GM23338 (cell line): ENCODE results near the gene CFAP90. TPM values are rescaled to one million over a fixed set of nuclear protein-coding genes. Genes with fewer than 3 reads are reported as not detected.

ENCODE experiments used
- ATAC-seq: fragments of 200-7000 bp; cut with Tn5 transposase; 3 replicates; pipeline ENCODE4 v1.9.1; 2020
- DNase-seq: peaks from one replicate; pipeline ENCODE4 v3.0.0-alpha.2; 2015; ENCODE audit warnings: low spot score
- H2AFZ ChIP-seq: fragments of 200-600 bp; sonication (generic); 2 replicates; pipeline ENCODE4 v1.8.0; 2016; ENCODE audit warnings: antibody characterized with exemption, mild to moderate bottlenecking, moderate library complexity
- H3F3A ChIP-seq: fragments of 200-600 bp; sonication (generic); replicated peaks from 2 replicates; pipeline ENCODE4 v1.8.0; 2017; ENCODE audit warnings: antibody characterized with exemption, mixed run types, low read depth
- H3K27ac ChIP-seq: fragments of 200-600 bp; sonication (generic); 2 replicates; pipeline ENCODE4 v1.6.1; 2016; ENCODE audit warnings: low read depth
- H3K27me3 ChIP-seq: fragments of 200-600 bp; sonication (generic); 2 replicates; pipeline ENCODE4 v1.8.0; 2016; ENCODE audit warnings: mild to moderate bottlenecking, mixed run types, moderate library complexity; ENCODE audit not compliant: insufficient read depth
- H3K36me3 ChIP-seq: fragments of 200-600 bp; sonication (generic); 2 replicates; pipeline ENCODE4 v1.8.0; 2016; ENCODE audit warnings: mild to moderate bottlenecking; ENCODE audit not compliant: insufficient read depth
- H3K4me1 ChIP-seq: fragments of 200-600 bp; sonication (generic); 2 replicates; pipeline ENCODE4 v1.8.0; 2016; ENCODE audit warnings: mild to moderate bottlenecking, moderate library complexity; ENCODE audit not compliant: insufficient read depth
- H3K4me2 ChIP-seq: fragments of 200-600 bp; sonication (generic); 2 replicates; pipeline ENCODE4 v1.7.1; 2017; ENCODE audit warnings: mixed run types
- H3K4me3 ChIP-seq: fragments of 200-600 bp; sonication (generic); 2 replicates; pipeline ENCODE4 v1.6.1; 2016; ENCODE audit warnings: mixed run types
- H3K79me2 ChIP-seq: fragments of 200-600 bp; sonication (generic); replicated peaks from 2 replicates; pipeline ENCODE4 v1.8.0; 2017; ENCODE audit warnings: mild to moderate bottlenecking; ENCODE audit not compliant: insufficient read depth
- H3K9me2 ChIP-seq: fragments of 200-600 bp; sonication (generic); 2 replicates; pipeline ENCODE4 v1.8.0; 2017; ENCODE audit not compliant: insufficient read depth
- H4K20me1 ChIP-seq: fragments of 200-600 bp; sonication (generic); replicated peaks from 2 replicates; pipeline ENCODE4 v1.8.0; 2017; ENCODE audit warnings: mild to moderate bottlenecking; ENCODE audit not compliant: insufficient read depth
- H3K27ac Mint-ChIP-seq: 2 replicates; pipeline ENCODE4 v1.8.0; 2020; ENCODE audit warnings: inconsistent platforms, mild to moderate bottlenecking, moderate library complexity, mixed read lengths
- H3K27me3 Mint-ChIP-seq: 3 replicates; pipeline ENCODE4 v1.8.0; 2022; ENCODE audit warnings: low read depth, mild to moderate bottlenecking, moderate library complexity, mixed read lengths, inconsistent platforms; ENCODE audit not compliant: insufficient read depth, poor library complexity
- H3K36me3 Mint-ChIP-seq: 3 replicates; pipeline ENCODE4 v1.8.0; 2021; ENCODE audit warnings: low read depth, mild to moderate bottlenecking, inconsistent platforms, moderate library complexity, mixed read lengths
- H3K4me1 Mint-ChIP-seq: 3 replicates; pipeline ENCODE4 v1.8.0; 2020; ENCODE audit warnings: mild to moderate bottlenecking, inconsistent platforms, mixed read lengths
- H3K4me3 Mint-ChIP-seq: 3 replicates; pipeline ENCODE4 v1.8.0; 2021; ENCODE audit warnings: moderate library complexity, mild to moderate bottlenecking, inconsistent platforms, mixed read lengths
- H3K9me3 Mint-ChIP-seq: 3 replicates; pipeline ENCODE4 v1.8.0; 2020; ENCODE audit warnings: moderate library complexity, mild to moderate bottlenecking, inconsistent platforms, mixed read lengths
- EZH2 ChIP-seq: fragments of 200-600 bp; sonication (generic); IDR thresholded peaks from one replicate; pipeline ENCODE4 v1.8.0; 2017; ENCODE audit warnings: antibody characterized with exemption, mild to moderate bottlenecking, low read depth; ENCODE audit not compliant: unreplicated experiment
- EZH2phosphoT487 ChIP-seq: fragments of 200-600 bp; sonication (generic); IDR thresholded peaks from one replicate; pipeline ENCODE4 v1.8.1; 2018; ENCODE audit warnings: antibody characterized with exemption; ENCODE audit not compliant: unreplicated experiment
- NANOG ChIP-seq: IDR thresholded peaks from 2 replicates; pipeline ENCODE4 v1.6.1; 2016; ENCODE audit warnings: antibody characterized with exemption, borderline replicate concordance
- POLR2AphosphoS5 ChIP-seq: IDR thresholded peaks from 2 replicates; pipeline ENCODE4 v1.6.1; 2016; ENCODE audit warnings: antibody characterized with exemption, low read depth
- ZNF114 ChIP-seq: fragments of 250-450 bp; sonication (Bioruptor Pico); IDR thresholded peaks from 2 replicates; pipeline ENCODE4 v1.5.0; 2020; ENCODE audit warnings: mild to moderate bottlenecking, moderate library complexity
- polyA plus RNA-seq: library from polyadenylated mRNA; unstranded; fragments of >200 nt; fragmentation: Nextera tagmentation; extraction: Ambion mirVana; gene quantifications from 2 replicates; pipeline ENCODE4 v1.2.1, GENCODE V29; 2016
- total RNA-seq: library from RNA; depleted of rRNA; stranded (reverse); fragments of >200 nt; shearing (Covaris generic); gene quantifications from 2 replicates; pipeline ENCODE4 v1.2.3, GENCODE V29; 2014
- TF ChIP-seq, protein P1 (sequence below), 2 experiments: fragments of 200-600 bp in 1 of 2; sonication (generic) in 1 of 2; conservative IDR thresholded peaks; 2 replicates each; pipeline versions ENCODE4 v1.5.1 to v1.6.1; 2016 to 2017; ENCODE audit warnings: antibody characterized with exemption in 2 of 2, low read depth in 2 of 2, mild to moderate bottlenecking in 2 of 2, moderate library complexity in 1 of 2
- TF ChIP-seq, protein P2 (sequence below): fragments of 250-450 bp; sonication (Bioruptor Pico); IDR thresholded peaks from 2 replicates; pipeline ENCODE4 v1.5.0; 2020; ENCODE audit warnings: mild to moderate bottlenecking, moderate library complexity
- TF ChIP-seq, protein P3 (sequence below): IDR thresholded peaks from 2 replicates; pipeline ENCODE4 v1.6.1; 2016; ENCODE audit warnings: antibody characterized with exemption

The CFAP90 gene
- total and polyA plus RNA-seq, 2 experiments from 2014 or later, result 0.10 to 1.0 TPM

DNA sequence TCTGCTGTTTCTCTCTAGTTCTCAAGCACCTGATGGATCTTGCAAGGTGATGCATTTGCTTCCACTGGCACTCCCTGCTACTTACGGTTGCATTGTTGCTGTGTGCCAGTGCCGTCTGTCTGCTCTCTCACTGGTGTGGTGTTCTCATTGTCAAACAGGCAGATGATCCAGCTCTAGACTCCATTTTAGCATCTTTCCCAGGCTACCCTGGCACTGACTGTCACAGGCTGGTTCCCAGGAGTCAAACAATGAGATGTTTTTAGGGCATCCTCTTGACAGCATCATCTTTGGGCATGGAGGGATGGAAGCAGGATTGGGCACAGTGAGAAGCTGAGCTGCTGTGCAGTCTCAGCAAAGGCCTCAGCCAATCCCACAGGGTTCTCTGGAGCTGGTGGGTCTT, 30.9 kb upstream of the CFAP90 start:
- no peak overlapping the region for H2AFZ ChIP-seq
- ATAC-seq (no peak), DNase-seq (no peak)
- H3K4me3 ChIP-seq, result no peak overlapping the region
- Mint-ChIP-seq H3K4me3 (no peak overlapping the region), H3K27me3 (no peaks in the 10 kb centered on the region), H3K9me3 (no peaks in the 10 kb centered on the region), H3K36me3 (peaks cover 67% of the 10 kb centered on the region), H3K27ac (no peak overlapping the region), H3K4me1 (no peaks in the 10 kb centered on the region)
- no peaks in the 10 kb centered on the region for H3F3A ChIP-seq
- no peaks in the 10 kb centered on the region for H3K27me3 ChIP-seq
- peaks cover 6% of the 10 kb centered on the region; the same call in 1 of the 2 replicates for H4K20me1 ChIP-seq
- H3K4me1 ChIP-seq, result no peaks in the 10 kb centered on the region
- no peak overlapping the region for H3K4me2 ChIP-seq
- H3K36me3 ChIP-seq, result peaks cover 57% of the 10 kb centered on the region
- no peak overlapping the region for H3K27ac ChIP-seq
- H3K9me2 ChIP-seq, result no peaks in the 10 kb centered on the region
- TF ChIP-seq ZNF114 (CRISPR knock-in tag), result no peak
- TF ChIP-seq NANOG, result no peak
- no peak for TF ChIP-seq EZH2
- no peak for TF ChIP-seq POLR2AphosphoS5
- H3K79me2 ChIP-seq, result peaks cover 17% of the 10 kb centered on the region

DNA sequence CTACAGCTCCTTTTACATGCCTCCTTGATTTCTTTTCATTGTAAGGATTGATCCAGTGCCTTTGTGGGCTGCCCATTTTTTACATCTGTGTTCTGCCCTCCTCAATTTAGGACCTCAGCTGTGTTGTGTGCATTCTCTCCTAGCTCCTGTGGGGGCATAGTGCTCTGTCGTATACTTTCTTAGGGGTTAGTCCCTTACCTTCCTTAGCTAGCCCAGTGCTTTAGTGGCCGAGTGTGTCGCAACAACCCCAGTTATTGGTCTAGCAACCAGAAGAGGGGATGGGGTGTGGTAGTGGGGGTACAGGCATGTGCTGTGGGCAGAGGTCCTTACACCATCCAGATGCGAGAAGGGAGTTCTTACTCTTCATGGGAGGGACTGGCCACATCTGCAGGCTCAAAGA, 30.2 kb upstream of the CFAP90 start:
- H3F3A ChIP-seq, result no peaks in the 10 kb centered on the region
- no peaks in the 10 kb centered on the region for H3K4me1 Mint-ChIP-seq
- no peak overlapping the region for H2AFZ ChIP-seq
- H3K27me3 Mint-ChIP-seq, result no peaks in the 10 kb centered on the region
- TF ChIP-seq POLR2AphosphoS5, result no peak
- TF ChIP-seq ZNF114 (CRISPR knock-in tag), result no peak
- no peak for TF ChIP-seq EZH2phosphoT487
- TF ChIP-seq, protein P1, sequence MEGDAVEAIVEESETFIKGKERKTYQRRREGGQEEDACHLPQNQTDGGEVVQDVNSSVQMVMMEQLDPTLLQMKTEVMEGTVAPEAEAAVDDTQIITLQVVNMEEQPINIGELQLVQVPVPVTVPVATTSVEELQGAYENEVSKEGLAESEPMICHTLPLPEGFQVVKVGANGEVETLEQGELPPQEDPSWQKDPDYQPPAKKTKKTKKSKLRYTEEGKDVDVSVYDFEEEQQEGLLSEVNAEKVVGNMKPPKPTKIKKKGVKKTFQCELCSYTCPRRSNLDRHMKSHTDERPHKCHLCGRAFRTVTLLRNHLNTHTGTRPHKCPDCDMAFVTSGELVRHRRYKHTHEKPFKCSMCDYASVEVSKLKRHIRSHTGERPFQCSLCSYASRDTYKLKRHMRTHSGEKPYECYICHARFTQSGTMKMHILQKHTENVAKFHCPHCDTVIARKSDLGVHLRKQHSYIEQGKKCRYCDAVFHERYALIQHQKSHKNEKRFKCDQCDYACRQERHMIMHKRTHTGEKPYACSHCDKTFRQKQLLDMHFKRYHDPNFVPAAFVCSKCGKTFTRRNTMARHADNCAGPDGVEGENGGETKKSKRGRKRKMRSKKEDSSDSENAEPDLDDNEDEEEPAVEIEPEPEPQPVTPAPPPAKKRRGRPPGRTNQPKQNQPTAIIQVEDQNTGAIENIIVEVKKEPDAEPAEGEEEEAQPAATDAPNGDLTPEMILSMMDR (conservative IDR thresholded peaks at IDR 0.05; ENCODE audit: low read depth in 2 of 2), result peak in 1 of 2 experiments; percentile 3; a peak in 1 of 4 replicates
- H3K4me2 ChIP-seq, result no peak overlapping the region
- H3K9me2 ChIP-seq, result no peaks in the 10 kb centered on the region
- H3K4me3 ChIP-seq, result no peak overlapping the region
- no peaks in the 10 kb centered on the region for H3K9me3 Mint-ChIP-seq
- ATAC-seq (peak; percentile 68), DNase-seq (no peak)
- H3K36me3 Mint-ChIP-seq, result peaks cover 68% of the 10 kb centered on the region
- H4K20me1 ChIP-seq, result peaks cover 12% of the 10 kb centered on the region; the same call in 1 of the 2 replicates
- H3K36me3 ChIP-seq, result peaks cover 63% of the 10 kb centered on the region
- H3K79me2 ChIP-seq, result peaks cover 22% of the 10 kb centered on the region
- H3K27me3 ChIP-seq, result no peaks in the 10 kb centered on the region
- H3K27ac Mint-ChIP-seq, result no peak overlapping the region
- no peaks in the 10 kb centered on the region for H3K4me1 ChIP-seq
- no peak overlapping the region for H3K27ac ChIP-seq
- H3K4me3 Mint-ChIP-seq, result no peak overlapping the region

DNA sequence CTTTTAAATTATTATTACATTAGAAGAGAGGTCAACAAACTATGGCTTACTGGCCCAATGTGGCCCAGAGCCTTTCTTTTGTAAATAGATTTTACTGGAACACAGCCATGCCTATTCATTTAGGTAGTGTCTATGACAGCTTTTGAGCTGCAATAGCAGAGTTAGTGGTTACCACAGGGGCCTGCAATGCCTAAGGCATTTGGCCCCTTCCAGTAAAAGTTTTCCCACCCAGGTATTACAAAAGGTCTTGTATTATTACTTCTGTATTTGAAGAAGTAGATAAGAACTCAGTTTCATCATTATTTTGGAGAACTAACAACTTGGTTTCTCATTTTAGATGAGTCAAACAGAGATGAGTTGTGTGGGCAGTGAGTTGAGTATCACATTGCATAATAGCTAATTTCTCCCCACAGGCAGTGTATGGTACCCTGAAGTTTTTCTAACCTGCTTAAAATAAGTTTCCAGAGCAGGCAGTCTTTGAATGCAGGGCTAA, 27.5 kb upstream of the CFAP90 start:
- Histone ChIP-seq H3K4me1 (no peaks in the 10 kb centered on the region), H3K27ac (no peak overlapping the region), H3F3A (no peaks in the 10 kb centered on the region), H3K4me2 (no peak overlapping the region), H4K20me1 (peaks cover 20% of the 10 kb centered on the region; the same call in 1 of the 2 replicates), H3K27me3 (no peaks in the 10 kb centered on the region), H3K79me2 (peaks cover 48% of the 10 kb centered on the region), H3K36me3 (peaks cover 58% of the 10 kb centered on the region), H3K4me3 (no peak overlapping the region), H2AFZ (no peak overlapping the region), H3K9me2 (no peaks in the 10 kb centered on the region)
- Mint-ChIP-seq H3K27ac (no peak overlapping the region), H3K4me3 (no peak overlapping the region), H3K36me3 (peaks cover 73% of the 10 kb centered on the region), H3K27me3 (no peaks in the 10 kb centered on the region), H3K9me3 (no peaks in the 10 kb centered on the region), H3K4me1 (no peaks in the 10 kb centered on the region)
- DNase-seq, result no peak
- no peak for ATAC-seq
- TF ChIP-seq, protein P2, sequence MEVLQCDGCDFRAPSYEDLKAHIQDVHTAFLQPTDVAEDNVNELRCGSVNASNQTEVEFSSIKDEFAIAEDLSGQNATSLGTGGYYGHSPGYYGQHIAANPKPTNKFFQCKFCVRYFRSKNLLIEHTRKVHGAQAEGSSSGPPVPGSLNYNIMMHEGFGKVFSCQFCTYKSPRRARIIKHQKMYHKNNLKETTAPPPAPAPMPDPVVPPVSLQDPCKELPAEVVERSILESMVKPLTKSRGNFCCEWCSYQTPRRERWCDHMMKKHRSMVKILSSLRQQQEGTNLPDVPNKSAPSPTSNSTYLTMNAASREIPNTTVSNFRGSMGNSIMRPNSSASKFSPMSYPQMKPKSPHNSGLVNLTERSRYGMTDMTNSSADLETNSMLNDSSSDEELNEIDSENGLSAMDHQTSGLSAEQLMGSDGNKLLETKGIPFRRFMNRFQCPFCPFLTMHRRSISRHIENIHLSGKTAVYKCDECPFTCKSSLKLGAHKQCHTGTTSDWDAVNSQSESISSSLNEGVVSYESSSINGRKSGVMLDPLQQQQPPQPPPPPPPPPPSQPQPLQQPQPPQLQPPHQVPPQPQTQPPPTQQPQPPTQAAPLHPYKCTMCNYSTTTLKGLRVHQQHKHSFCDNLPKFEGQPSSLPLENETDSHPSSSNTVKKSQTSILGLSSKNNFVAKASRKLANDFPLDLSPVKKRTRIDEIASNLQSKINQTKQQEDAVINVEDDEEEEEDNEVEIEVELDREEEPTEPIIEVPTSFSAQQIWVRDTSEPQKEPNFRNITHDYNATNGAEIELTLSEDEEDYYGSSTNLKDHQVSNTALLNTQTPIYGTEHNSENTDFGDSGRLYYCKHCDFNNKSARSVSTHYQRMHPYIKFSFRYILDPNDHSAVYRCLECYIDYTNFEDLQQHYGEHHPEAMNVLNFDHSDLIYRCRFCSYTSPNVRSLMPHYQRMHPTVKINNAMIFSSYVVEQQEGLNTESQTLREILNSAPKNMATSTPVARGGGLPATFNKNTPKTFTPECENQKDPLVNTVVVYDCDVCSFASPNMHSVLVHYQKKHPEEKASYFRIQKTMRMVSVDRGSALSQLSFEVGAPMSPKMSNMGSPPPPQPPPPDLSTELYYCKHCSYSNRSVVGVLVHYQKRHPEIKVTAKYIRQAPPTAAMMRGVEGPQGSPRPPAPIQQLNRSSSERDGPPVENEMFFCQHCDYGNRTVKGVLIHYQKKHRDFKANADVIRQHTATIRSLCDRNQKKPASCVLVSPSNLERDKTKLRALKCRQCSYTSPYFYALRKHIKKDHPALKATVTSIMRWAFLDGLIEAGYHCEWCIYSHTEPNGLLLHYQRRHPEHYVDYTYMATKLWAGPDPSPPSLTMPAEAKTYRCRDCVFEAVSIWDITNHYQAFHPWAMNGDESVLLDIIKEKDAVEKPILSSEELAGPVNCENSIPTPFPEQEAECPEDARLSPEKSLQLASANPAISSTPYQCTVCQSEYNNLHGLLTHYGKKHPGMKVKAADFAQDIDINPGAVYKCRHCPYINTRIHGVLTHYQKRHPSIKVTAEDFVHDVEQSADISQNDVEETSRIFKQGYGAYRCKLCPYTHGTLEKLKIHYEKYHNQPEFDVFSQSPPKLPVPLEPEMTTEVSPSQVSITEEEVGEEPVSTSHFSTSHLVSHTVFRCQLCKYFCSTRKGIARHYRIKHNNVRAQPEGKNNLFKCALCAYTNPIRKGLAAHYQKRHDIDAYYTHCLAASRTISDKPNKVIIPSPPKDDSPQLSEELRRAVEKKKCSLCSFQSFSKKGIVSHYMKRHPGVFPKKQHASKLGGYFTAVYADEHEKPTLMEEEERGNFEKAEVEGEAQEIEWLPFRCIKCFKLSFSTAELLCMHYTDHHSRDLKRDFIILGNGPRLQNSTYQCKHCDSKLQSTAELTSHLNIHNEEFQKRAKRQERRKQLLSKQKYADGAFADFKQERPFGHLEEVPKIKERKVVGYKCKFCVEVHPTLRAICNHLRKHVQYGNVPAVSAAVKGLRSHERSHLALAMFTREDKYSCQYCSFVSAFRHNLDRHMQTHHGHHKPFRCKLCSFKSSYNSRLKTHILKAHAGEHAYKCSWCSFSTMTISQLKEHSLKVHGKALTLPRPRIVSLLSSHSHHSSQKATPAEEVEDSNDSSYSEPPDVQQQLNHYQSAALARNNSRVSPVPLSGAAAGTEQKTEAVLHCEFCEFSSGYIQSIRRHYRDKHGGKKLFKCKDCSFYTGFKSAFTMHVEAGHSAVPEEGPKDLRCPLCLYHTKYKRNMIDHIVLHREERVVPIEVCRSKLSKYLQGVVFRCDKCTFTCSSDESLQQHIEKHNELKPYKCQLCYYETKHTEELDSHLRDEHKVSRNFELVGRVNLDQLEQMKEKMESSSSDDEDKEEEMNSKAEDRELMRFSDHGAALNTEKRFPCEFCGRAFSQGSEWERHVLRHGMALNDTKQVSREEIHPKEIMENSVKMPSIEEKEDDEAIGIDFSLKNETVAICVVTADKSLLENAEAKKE (CRISPR knock-in tag), result no peak
- TF ChIP-seq, protein P3, sequence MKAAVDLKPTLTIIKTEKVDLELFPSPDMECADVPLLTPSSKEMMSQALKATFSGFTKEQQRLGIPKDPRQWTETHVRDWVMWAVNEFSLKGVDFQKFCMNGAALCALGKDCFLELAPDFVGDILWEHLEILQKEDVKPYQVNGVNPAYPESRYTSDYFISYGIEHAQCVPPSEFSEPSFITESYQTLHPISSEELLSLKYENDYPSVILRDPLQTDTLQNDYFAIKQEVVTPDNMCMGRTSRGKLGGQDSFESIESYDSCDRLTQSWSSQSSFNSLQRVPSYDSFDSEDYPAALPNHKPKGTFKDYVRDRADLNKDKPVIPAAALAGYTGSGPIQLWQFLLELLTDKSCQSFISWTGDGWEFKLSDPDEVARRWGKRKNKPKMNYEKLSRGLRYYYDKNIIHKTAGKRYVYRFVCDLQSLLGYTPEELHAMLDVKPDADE, result no peak
- no peak for TF ChIP-seq ZNF114 (CRISPR knock-in tag)
